Ovary (tissue), 3 donors: ENCODE results near the gene CEP170.

Experiments
- EP300 ChIP-seq: sonication (generic); formaldehyde crosslinking; IDR thresholded peaks from one replicate; pipeline ENCODE4 v1.6.1; 2017; ENCODE audit warnings: antibody characterized with exemption
- POLR2A ChIP-seq: fragments of 450-650 bp; IDR thresholded peaks from one replicate; pipeline ENCODE4 v1.6.1; 2017; ENCODE audit warnings: antibody characterized with exemption, mild to moderate bottlenecking, moderate library complexity
- TF ChIP-seq, protein P1 (sequence below), 3 donors: fragments of 450-650 bp in 2 of 3; fragments of 200-600 bp in 1 of 3; IDR thresholded peaks; one replicate each; pipeline versions ENCODE4 v1.5.1 to v1.8.0; 2016 to 2022; ENCODE audit warnings: antibody characterized with exemption in 3 of 3, mild to moderate bottlenecking in 1 of 3
- donor health status: DM: no; HTN: no; CAD: no.

DNA sequence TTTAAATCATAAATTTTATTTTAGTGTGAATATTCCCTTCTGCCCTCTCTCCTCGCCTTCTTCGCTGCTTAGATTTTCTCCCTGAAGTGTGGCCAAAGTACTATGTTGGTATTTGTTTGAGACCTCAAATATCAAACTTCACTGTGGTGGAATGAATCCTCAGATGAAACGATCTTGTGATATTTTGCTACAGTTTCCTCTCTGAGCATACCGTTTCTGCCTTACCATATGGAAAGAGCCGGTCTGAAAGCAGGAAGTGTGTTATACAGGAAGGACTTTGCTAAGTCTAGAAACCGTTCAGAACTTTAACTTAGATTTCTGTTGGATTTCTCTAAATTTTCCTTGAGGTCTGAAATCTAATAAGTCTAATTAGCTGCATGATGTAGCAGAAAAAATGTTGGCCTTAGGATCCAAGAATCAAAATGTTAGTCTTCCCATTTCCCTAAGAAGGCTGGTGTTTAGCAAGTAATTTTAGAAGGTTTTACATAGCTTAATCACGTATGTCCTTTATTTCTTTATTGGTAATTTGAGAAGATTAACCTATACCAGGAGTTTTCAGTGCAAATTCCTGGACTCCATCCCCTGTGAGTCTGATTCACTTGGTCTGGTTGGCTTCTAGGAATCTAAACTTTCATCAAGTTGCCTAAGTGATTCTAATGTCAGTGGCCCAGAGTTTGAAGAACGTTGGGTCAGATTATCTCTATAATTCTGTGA is 31.5 kb upstream of the CEP170 start:
- TF ChIP-seq, protein P1, sequence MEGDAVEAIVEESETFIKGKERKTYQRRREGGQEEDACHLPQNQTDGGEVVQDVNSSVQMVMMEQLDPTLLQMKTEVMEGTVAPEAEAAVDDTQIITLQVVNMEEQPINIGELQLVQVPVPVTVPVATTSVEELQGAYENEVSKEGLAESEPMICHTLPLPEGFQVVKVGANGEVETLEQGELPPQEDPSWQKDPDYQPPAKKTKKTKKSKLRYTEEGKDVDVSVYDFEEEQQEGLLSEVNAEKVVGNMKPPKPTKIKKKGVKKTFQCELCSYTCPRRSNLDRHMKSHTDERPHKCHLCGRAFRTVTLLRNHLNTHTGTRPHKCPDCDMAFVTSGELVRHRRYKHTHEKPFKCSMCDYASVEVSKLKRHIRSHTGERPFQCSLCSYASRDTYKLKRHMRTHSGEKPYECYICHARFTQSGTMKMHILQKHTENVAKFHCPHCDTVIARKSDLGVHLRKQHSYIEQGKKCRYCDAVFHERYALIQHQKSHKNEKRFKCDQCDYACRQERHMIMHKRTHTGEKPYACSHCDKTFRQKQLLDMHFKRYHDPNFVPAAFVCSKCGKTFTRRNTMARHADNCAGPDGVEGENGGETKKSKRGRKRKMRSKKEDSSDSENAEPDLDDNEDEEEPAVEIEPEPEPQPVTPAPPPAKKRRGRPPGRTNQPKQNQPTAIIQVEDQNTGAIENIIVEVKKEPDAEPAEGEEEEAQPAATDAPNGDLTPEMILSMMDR (IDR thresholded peaks at IDR 0.05): no peak
- no peak for TF ChIP-seq EP300
- no peak for TF ChIP-seq POLR2A
